Measurements from ENCODE around the gene TPST1. TPM values are rescaled to one million over a fixed set of nuclear protein-coding genes. Genes with fewer than 3 reads are reported as not detected.

TPST1 gene
- total and polyA plus RNA-seq, 2 of the 8 experiments (the other 6 are each of a cell fraction or from before 2014, with no cell fraction given), result 8.2 to 18.4 TPM

DNA sequence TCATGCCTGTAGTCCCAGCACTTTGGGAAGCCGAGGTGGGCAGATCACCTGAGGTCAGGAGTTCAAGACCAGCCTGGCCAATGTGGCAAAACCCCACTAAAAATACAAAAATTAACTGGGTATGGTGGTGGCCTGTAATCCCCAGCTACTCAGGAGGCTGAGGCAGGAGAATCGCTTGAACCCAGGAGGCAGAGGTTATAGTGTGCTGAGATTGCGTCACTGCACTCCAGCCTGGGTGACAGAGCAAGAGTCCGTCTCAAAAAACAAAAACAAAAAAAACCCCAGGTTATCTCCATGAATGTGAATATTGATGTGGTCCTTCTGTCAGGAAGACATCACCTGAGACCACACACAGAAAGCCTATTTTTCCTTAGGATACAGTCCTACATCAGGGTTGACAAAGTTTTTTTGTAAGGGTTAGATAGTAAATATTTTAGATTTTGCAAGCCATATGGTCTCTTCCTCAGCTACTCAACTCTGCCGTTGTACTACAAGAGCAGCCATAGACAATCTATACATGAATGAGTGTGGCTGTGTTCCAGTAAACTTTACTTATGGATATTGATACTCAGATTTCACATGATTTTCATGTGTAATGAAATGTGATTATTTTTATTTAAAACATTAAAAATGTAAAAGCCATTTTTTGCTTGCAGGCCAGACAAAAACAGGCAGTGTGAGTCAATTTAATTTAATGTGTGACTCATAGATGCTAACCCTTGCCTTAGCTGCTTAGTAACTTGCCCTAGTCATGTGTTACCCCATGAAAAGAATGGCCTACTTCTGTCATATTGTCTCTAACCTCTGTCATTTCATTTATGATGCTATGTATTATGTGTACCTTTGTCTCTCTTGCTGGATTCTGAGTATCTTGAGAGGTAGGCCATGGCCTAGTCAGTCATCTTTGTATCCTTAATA lies 78.1 kb downstream of the TPST1 start:
- Histone ChIP-seq H4K91ac (replicated peaks; ENCODE audit: insufficient read length, low read length) (no peak overlapping the region), H3K4me1 (replicated peaks in 1 of 4; ENCODE audit: control insufficient read depth in 3 of 4, insufficient read depth in 4 of 4, low read length in 3 of 4) (no peaks in the 10 kb centered on the region), H3K4me2 (ENCODE audit: insufficient read depth in 1 of 2, low read depth in 2 of 2, low read length in 2 of 2) (no peak overlapping the region), H4K5ac (ENCODE audit: insufficient read length, low read depth, low read length) (no peak overlapping the region), H4K8ac (ENCODE audit: extremely low read depth, insufficient read depth, low read length) (no peak overlapping the region), H2AK5ac (ENCODE audit: low read depth, low read length) (no peak overlapping the region), H2BK20ac (ENCODE audit: low read length) (no peak overlapping the region), H3K4me3 (ENCODE audit: extremely low read depth in 1 of 4, insufficient read depth in 2 of 4, low read depth in 3 of 4, low read length in 4 of 4) (no peak overlapping the region), H3K79me1 (ENCODE audit: low read depth, low read length) (no peaks in the 10 kb centered on the region), H3K4ac (replicated peaks; ENCODE audit: insufficient read length, low read depth, low read length) (no peak overlapping the region), H3K79me2 (ENCODE audit: control insufficient read depth in 1 of 2, insufficient read depth in 2 of 2, low read length in 2 of 2) (peaks cover 0 to 9% of the 10 kb centered on the region in 2 experiments; a peak in 1 of 4 replicates), H3K23ac (ENCODE audit: insufficient read length) (no peak overlapping the region), H2BK15ac (ENCODE audit: low read length) (no peak overlapping the region), H3K36me3 (ENCODE audit: control insufficient read depth in 2 of 4, insufficient read depth in 4 of 4, low read length in 3 of 4) (0 out of 8 replicates have a peak, but pooled peaks cover 0 to 2% (median 0%) of the 10 kb centered on the region in 4 experiments), H2AFZ (ENCODE audit: low read length) (no peak overlapping the region), H3K27ac (ENCODE audit: low read depth, low read length) (no peak overlapping the region), H2BK5ac (ENCODE audit: low read depth, low read length) (no peak overlapping the region), H3K18ac (ENCODE audit: extremely low read depth, low read length) (no peak overlapping the region), H3K56ac (replicated peaks; ENCODE audit: insufficient read length, low read depth, low read length) (no peak overlapping the region), H3K9ac (replicated peaks in 1 of 4; ENCODE audit: extremely low read depth in 1 of 4, low read depth in 3 of 4, low read length in 3 of 4) (no peak overlapping the region), H3K27me3 (replicated peaks in 1 of 4; ENCODE audit: control insufficient read depth in 3 of 4, extremely low read depth in 1 of 4, insufficient read depth in 3 of 4, low read length in 3 of 4) (no peaks in the 10 kb centered on the region), H4K20me1 (replicated peaks in 1 of 2; ENCODE audit: control insufficient read depth in 1 of 2, insufficient read depth in 2 of 2, low read length in 2 of 2) (no peaks in the 10 kb centered on the region), H2BK120ac (replicated peaks; ENCODE audit: low read depth, low read length) (no peak overlapping the region), H3K14ac (ENCODE audit: insufficient read length) (no peak overlapping the region), H2BK12ac (ENCODE audit: low read depth, low read length) (no peak overlapping the region), H3K9me3 (ENCODE audit: insufficient read depth in 2 of 2, low read depth in 1 of 2, low read length in 1 of 2) (peaks cover 0 to 2% of the 10 kb centered on the region in 2 experiments; a peak in 1 of 4 replicates), H3K23me2 (ENCODE audit: low read depth, low read length) (no peaks in the 10 kb centered on the region)
- ChIA-PET CTCF (ENCODE audit: partially characterized antibody) (no interaction called here), POLR2A (ENCODE audit: partially characterized antibody) (interaction anchor here (0.6 to 1.0 kb wide), 2 partner anchors 19 to 25 kb away, joined by 3 read pairs; no protein-coding TSS in a partner anchor)
- FAIRE-seq, result no peak
- no peak for DNase-seq (ENCODE audit: low read depth in 1 of 2, low spot score in 2 of 2)
- 98% methylated on average over 4 of the region's 5 CpGs; no CpG with 5 or more reads in 1 of the 2 experiments for WGBS, 2 experiments (ENCODE audit: extremely low coverage in 1 of 2, insufficient coverage in 1 of 2, insufficient read length in 1 of 2, insufficient replicate concordance in 2 of 2, low coverage in 1 of 2, low lambda C conversion rate in 2 of 2, missing lambda C conversion rate in 1 of 2)
- TF ChIP-seq RXRA (IDR thresholded peaks at IDR 0.05; ENCODE audit: insufficient read depth, low read depth, low read length), result no peak
- TF ChIP-seq KDM4A (IDR thresholded peaks at IDR 0.05; ENCODE audit: low read depth, low read length, severe bottlenecking), result no peak
- TF ChIP-seq MAFK (IDR thresholded peaks at IDR 0.05; ENCODE audit: low read depth, low read length), result no peak
- TF ChIP-seq JUN (IDR thresholded peaks at IDR 0.05; ENCODE audit: low read depth, low read length), result no peak
- TF ChIP-seq HDAC2 (IDR thresholded peaks at IDR 0.05; ENCODE audit: borderline replicate concordance in 1 of 2, low read depth in 2 of 2, low read length in 2 of 2), result no peak
- no peak for TF ChIP-seq CHD1 (IDR thresholded peaks at IDR 0.05; ENCODE audit: low read depth, low read length)
- no peak for TF ChIP-seq RBBP5 (IDR thresholded peaks at IDR 0.05; ENCODE audit: borderline replicate concordance, low read depth, low read length)
- no peak for TF ChIP-seq NANOG (IDR thresholded peaks at IDR 0.05; ENCODE audit: insufficient read depth, low read depth, low read length, poor library complexity, severe bottlenecking)
- no peak for TF ChIP-seq ZNF274 (IDR thresholded peaks at IDR 0.05; ENCODE audit: borderline replicate concordance, extremely low read depth, low read length)
- no peak for TF ChIP-seq SUZ12 (IDR thresholded peaks at IDR 0.05; ENCODE audit: low read length)
- no peak for TF ChIP-seq SIN3A (conservative IDR thresholded peaks at IDR 0.05 in 1 of 2, IDR thresholded peaks at IDR 0.05 in 1 of 2; ENCODE audit: low read depth in 1 of 2, low read length in 2 of 2)

Data from H1 (cell line).